ENCODE results near the gene ITIH5.

DNA sequence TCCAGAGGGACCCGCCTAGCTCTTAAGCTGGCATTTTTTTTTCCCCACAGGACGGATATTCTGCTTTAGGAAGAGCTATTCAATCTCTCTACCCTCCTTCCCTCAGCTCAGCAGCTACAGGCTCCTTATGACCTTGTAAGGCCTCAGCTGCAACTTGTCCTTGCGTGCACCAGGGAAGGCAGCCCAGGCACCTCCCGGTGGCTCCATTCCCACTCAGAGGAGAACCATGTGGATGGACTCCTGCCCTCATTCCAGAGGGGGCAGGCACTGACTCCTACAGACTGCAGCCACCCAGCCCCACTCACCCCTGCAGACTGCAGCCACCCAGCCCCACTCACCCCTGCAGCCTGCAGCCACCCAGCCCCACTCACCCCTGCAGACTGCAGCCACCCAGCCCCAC lies 73.7 kb downstream of the ITIH5 start:
- TF ChIP-seq, protein P1, sequence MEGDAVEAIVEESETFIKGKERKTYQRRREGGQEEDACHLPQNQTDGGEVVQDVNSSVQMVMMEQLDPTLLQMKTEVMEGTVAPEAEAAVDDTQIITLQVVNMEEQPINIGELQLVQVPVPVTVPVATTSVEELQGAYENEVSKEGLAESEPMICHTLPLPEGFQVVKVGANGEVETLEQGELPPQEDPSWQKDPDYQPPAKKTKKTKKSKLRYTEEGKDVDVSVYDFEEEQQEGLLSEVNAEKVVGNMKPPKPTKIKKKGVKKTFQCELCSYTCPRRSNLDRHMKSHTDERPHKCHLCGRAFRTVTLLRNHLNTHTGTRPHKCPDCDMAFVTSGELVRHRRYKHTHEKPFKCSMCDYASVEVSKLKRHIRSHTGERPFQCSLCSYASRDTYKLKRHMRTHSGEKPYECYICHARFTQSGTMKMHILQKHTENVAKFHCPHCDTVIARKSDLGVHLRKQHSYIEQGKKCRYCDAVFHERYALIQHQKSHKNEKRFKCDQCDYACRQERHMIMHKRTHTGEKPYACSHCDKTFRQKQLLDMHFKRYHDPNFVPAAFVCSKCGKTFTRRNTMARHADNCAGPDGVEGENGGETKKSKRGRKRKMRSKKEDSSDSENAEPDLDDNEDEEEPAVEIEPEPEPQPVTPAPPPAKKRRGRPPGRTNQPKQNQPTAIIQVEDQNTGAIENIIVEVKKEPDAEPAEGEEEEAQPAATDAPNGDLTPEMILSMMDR (IDR thresholded peaks at IDR 0.05) = no peak
- TF ChIP-seq POLR2AphosphoS5 (IDR thresholded peaks at IDR 0.05) = peak in 1 of 3 donors; percentile 39
- no peak for TF ChIP-seq POLR2A (IDR thresholded peaks at IDR 0.05)
